ENCODE results near the gene DUOX2. TPM values are rescaled to one million over a fixed set of nuclear protein-coding genes. Genes with fewer than 3 reads are reported as not detected.
"Not testable (repeated sequence)": the region's sequence is repeated elsewhere in the genome, so short reads cannot be mapped to it uniquely, and the experiment has no call there.

DUOX2 gene
- total RNA-seq, 1 donor from 2014 or later: not detected

GRCh38 chr15:45058690-45059675 lies 55.0 kb downstream of the DUOX2 start:
- H3K9me3 Mint-ChIP-seq: peaks cover 11% of the 10 kb centered on the region
- not testable (repeated sequence) for H4K20me1 ChIP-seq (ENCODE audit: low read depth); H3K27ac Mint-ChIP-seq; H3K4me1 ChIP-seq; H3F3A ChIP-seq (ENCODE audit: low read depth); DNase-seq (ENCODE audit: low spot score); H3K27me3 Mint-ChIP-seq (ENCODE audit: insufficient read depth, low read depth); H3K4me3 ChIP-seq; H3K9me3 ChIP-seq (ENCODE audit: low read depth); H3K4me3 Mint-ChIP-seq; H3K27me3 ChIP-seq; H2AFZ ChIP-seq (replicated peaks); H3K9ac ChIP-seq; H3K27ac ChIP-seq; H3K4me1 Mint-ChIP-seq; H3K79me2 ChIP-seq (ENCODE audit: low read depth); H3K4me2 ChIP-seq; H3K36me3 ChIP-seq
- peaks cover 29% of the 10 kb centered on the region for H3K36me3 Mint-ChIP-seq

DNA sequence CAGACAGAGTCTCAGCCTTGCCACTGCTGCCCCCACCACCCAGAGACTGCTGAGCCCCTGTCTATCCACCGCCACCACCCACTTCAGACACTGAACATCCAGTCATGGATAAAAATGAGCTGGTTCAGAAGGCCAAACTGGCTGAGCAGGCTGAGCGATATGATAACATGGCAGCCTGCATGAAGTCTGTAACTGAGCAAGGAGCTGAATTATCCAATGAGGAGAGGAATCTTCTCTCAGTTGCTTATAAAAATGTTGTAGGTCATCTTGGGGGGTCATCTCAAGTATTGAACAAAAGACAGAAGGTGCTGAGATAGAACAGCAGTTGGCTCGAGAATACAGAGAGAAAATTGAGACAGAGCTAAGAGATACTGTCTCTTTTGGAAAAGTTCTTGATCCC lies 61.3 kb downstream of the DUOX2 start:
- H3K4me2 ChIP-seq; H3K9ac ChIP-seq; H3K4me3 Mint-ChIP-seq; H3K27ac Mint-ChIP-seq; H3K4me3 ChIP-seq; H3K4me1 ChIP-seq; H3K27ac ChIP-seq; H3K4me1 Mint-ChIP-seq; H3K79me2 ChIP-seq (ENCODE audit: low read depth); H4K20me1 ChIP-seq (ENCODE audit: low read depth); DNase-seq (ENCODE audit: low spot score); H3F3A ChIP-seq (ENCODE audit: low read depth); H3K27me3 ChIP-seq; H3K27me3 Mint-ChIP-seq (ENCODE audit: insufficient read depth, low read depth); H2AFZ ChIP-seq (replicated peaks): not testable (repeated sequence)
- Histone ChIP-seq H3K9me3 (ENCODE audit: low read depth) (peaks cover 13% of the 10 kb centered on the region), H3K36me3 (peaks cover 23% of the 10 kb centered on the region)
- H3K36me3 Mint-ChIP-seq: peaks cover 57% of the 10 kb centered on the region
- peaks cover 29% of the 10 kb centered on the region for H3K9me3 Mint-ChIP-seq

DNA sequence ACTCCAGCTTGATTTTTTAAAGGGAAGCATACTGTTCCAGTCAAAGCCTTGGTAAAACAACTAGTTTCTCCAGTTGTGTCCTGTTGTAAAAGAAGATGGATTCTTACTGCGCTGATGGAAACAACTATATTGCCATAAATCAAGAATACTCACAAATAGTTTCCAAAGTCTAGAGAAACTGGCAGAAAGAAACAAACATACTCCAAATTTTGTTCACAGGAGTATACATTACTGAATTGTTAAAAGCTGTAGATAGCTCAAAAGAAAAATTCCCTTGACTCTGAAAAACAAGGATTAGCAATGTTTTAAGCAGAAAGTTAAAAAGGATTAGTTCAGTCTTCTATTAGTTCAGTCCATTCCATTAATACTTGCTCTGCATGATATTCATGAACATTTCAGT lies 63.4 kb downstream of the DUOX2 start:
- no peak for TF ChIP-seq EZH2phosphoT487 (IDR thresholded peaks at IDR 0.05)
- TF ChIP-seq CTCF (IDR thresholded peaks at IDR 0.05): no peak
- no peak for TF ChIP-seq EZH2 (IDR thresholded peaks at IDR 0.05)
- peaks cover 29% of the 10 kb centered on the region for H3K9me3 Mint-ChIP-seq

GRCh38 chr15:45048794-45049631 lies 65.0 kb downstream of the DUOX2 start:
- H3K79me2 ChIP-seq (ENCODE audit: low read depth): no peaks in the 10 kb centered on the region
- H3K27ac ChIP-seq: no peak overlapping the region
- H3K27me3 ChIP-seq: no peaks in the 10 kb centered on the region
- H3K9me3 ChIP-seq (ENCODE audit: low read depth): peaks cover 13% of the 10 kb centered on the region
- H3K9ac ChIP-seq: no peak overlapping the region
- Mint-ChIP-seq H3K9me3 (peaks cover 26% of the 10 kb centered on the region), H3K4me3 (no peak overlapping the region), H3K4me1 (no peaks in the 10 kb centered on the region), H3K27me3 (ENCODE audit: insufficient read depth, low read depth) (no peaks in the 10 kb centered on the region), H3K36me3 (peaks cover 48% of the 10 kb centered on the region), H3K27ac (no peak overlapping the region)
- H2AFZ ChIP-seq (replicated peaks): no peak overlapping the region
- TF ChIP-seq EZH2phosphoT487 (IDR thresholded peaks at IDR 0.05): no peak
- H3K4me1 ChIP-seq: no peaks in the 10 kb centered on the region
- DNase-seq (ENCODE audit: low spot score): no peak
- peaks cover 23% of the 10 kb centered on the region for H3K36me3 ChIP-seq
- no peak overlapping the region for H3K4me3 ChIP-seq
- H3K4me2 ChIP-seq: no peak overlapping the region
- no peaks in the 10 kb centered on the region for H3F3A ChIP-seq (ENCODE audit: low read depth)
- no peaks in the 10 kb centered on the region for H4K20me1 ChIP-seq (ENCODE audit: low read depth)

More for the DNA sequence above, 63.4 kb downstream of the DUOX2 start:
- no peak overlapping the region for H3K9ac ChIP-seq
- no peak overlapping the region for H3K4me3 ChIP-seq
- H3K4me1 ChIP-seq: no peaks in the 10 kb centered on the region
- peaks cover 23% of the 10 kb centered on the region for H3K36me3 ChIP-seq
- no peak for DNase-seq (ENCODE audit: low spot score)
- no peak overlapping the region for H2AFZ ChIP-seq (replicated peaks)
- H3K79me2 ChIP-seq (ENCODE audit: low read depth): no peaks in the 10 kb centered on the region
- H3F3A ChIP-seq (ENCODE audit: low read depth): no peaks in the 10 kb centered on the region
- H3K27ac Mint-ChIP-seq: no peak overlapping the region
- H3K27me3 Mint-ChIP-seq (ENCODE audit: insufficient read depth, low read depth): no peaks in the 10 kb centered on the region
- H3K9me3 ChIP-seq (ENCODE audit: low read depth): peaks cover 13% of the 10 kb centered on the region
- peaks cover 50% of the 10 kb centered on the region for H3K36me3 Mint-ChIP-seq
- H3K4me3 Mint-ChIP-seq: no peak overlapping the region
- H3K4me1 Mint-ChIP-seq: no peaks in the 10 kb centered on the region
- no peak overlapping the region for H3K27ac ChIP-seq
- H3K4me2 ChIP-seq: no peak overlapping the region
- H4K20me1 ChIP-seq (ENCODE audit: low read depth): no peaks in the 10 kb centered on the region
- no peaks in the 10 kb centered on the region for H3K27me3 ChIP-seq

GRCh38 chr15:45048449-45048793 lies 65.6 kb downstream of the DUOX2 start:
- not testable (repeated sequence) for H3K79me2 ChIP-seq (ENCODE audit: low read depth); H3K27ac Mint-ChIP-seq; H2AFZ ChIP-seq (replicated peaks); H3K27me3 ChIP-seq; H3F3A ChIP-seq (ENCODE audit: low read depth); H3K4me2 ChIP-seq; H3K4me3 ChIP-seq; H4K20me1 ChIP-seq (ENCODE audit: low read depth); H3K27ac ChIP-seq; H3K27me3 Mint-ChIP-seq (ENCODE audit: insufficient read depth, low read depth); DNase-seq (ENCODE audit: low spot score); H3K9ac ChIP-seq; H3K4me1 ChIP-seq; H3K4me3 Mint-ChIP-seq; H3K4me1 Mint-ChIP-seq
- peaks cover 13% of the 10 kb centered on the region for H3K9me3 ChIP-seq (ENCODE audit: low read depth)
- peaks cover 48% of the 10 kb centered on the region for H3K36me3 Mint-ChIP-seq
- peaks cover 26% of the 10 kb centered on the region for H3K9me3 Mint-ChIP-seq
- H3K36me3 ChIP-seq: peaks cover 23% of the 10 kb centered on the region

GRCh38 chr15:45044270-45044669 lies 69.7 kb downstream of the DUOX2 start:
- not testable (repeated sequence) for H3K9me3 ChIP-seq (ENCODE audit: low read depth); H3K36me3 ChIP-seq; H3K4me2 ChIP-seq; H3K27ac Mint-ChIP-seq; H3K79me2 ChIP-seq (ENCODE audit: low read depth); H3K27me3 Mint-ChIP-seq (ENCODE audit: insufficient read depth, low read depth); DNase-seq (ENCODE audit: low spot score); H3K9me3 Mint-ChIP-seq; H3K27ac ChIP-seq; H3F3A ChIP-seq (ENCODE audit: low read depth); H3K27me3 ChIP-seq; H3K4me1 Mint-ChIP-seq; H3K4me1 ChIP-seq; H3K9ac ChIP-seq; H3K4me3 Mint-ChIP-seq; H3K4me3 ChIP-seq; H2AFZ ChIP-seq (replicated peaks); H4K20me1 ChIP-seq (ENCODE audit: low read depth)
- H3K36me3 Mint-ChIP-seq: peaks cover 15% of the 10 kb centered on the region
